ENCODE measurements around the gene SUCLA2.
"Not testable (repeated sequence)": the region's sequence is repeated elsewhere in the genome, so short reads cannot be mapped to it uniquely, and the experiment has no call there.

The SUCLA2 gene

GRCh38 chr13:47990920-47991466 is 10.1 kb downstream of the SUCLA2 start:
- DNase-seq: no peak

DNA sequence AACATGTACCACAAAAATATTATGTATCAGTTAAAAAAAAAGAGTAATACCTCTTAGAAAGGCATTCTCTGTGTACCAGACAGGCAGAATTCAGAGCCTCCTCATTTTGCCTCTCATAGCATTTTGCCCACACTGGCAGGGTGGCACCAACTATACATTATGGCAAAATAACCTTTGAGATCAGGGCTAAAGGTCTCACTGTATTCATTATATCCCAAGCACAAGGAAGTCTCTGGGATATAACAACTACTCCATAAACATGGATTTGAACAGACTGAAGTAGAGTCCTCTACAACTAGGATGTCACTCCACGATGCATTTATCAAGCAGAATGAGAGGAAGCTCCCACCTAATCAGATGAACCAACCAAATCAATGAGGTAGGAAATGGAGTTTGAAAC is 10.6 kb downstream of the SUCLA2 start:
- DNase-seq: no peak

GRCh38 chr13:47983070-47983469 is 18.0 kb downstream of the SUCLA2 start:
- DNase-seq: no peak

- DNase-seq: no peak
These were observed 24.7 kb downstream of the SUCLA2 start for GRCh38 chr13:47976325-47976724.

DNA sequence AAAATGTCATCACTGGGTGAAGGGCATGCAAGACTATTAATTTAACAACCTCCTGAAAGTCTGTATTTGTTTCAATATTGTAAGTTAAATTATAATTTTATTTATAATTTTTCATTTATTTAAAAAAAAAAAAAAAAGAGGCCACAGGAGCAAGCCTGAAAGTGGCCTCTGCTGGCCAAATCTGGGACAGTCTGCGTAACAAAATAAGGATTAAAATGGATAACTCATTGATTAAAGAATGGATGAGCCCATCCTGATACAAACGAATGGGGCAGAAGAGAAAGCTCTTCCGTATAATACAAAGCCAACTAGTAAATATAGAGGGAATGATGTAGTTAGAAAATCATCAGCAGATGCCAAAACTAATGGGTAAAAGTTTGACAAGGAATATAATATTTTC is 36.2 kb downstream of the SUCLA2 start:
- no peak for DNase-seq

GRCh38 chr13:47962237-47962636 is 38.8 kb downstream of the SUCLA2 start:
- no peak for DNase-seq

DNA sequence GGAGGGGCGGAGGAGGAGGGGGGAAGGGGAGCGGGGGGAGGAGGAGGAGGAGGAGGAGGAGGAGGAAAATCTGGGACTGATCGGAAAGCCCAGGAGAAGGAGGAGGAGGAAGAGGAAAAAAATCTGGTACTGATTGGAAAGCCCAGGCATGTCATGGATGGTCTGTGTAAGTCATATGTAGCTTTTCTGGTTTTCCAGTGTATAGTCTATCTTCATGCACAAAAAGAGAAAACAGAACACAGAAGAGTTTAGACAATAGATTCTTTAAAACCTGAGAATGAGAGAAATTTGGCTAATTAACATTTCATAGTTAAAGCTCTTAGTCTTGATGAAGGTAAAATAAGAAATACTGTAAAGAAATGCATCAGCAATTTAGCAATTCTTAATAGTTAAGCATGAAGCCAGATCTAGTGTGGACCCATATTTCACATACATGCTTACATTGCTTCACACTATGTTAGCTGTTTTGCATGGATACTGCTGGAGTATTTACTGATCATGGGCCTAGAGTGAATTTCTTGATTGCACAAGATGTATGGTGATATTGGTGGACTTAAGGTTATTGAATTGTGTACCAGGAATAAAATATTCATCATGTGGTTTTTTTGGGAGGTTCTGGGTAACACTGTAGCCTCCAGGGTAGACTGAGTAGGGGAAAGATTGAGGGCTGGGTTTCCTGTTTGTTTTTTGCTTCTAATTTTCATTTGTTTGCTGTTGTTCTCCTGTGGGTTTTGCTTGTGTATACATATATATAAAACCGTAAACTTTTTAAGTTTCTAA is 41.4 kb downstream of the SUCLA2 start:
- no peak for DNase-seq

DNA sequence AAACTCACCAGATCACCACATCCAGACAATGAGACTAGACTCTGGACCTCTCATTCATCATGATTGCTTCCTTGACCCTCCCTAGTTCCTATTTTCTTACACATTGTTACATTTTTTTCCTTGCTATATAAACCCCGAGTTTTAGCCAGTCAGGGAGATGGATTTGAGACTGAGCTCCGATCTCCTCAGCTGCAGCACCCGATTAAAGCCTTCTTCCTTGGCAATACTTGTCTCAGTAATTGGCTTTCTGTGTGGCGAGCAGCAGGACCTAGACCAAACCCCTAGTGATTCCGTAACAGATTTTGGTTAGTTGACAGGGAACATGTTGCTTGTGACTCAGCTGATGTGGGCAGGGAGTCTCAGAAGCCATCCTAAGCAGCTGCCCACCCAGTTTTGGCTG is 44.0 kb downstream of the SUCLA2 start:
- no peak for DNase-seq

- no peak for DNase-seq
These were observed 45.2 kb downstream of the SUCLA2 start for GRCh38 chr13:47955836-47956235.

GRCh38 chr13:47949799-47950198 is 51.3 kb downstream of the SUCLA2 start:
- DNase-seq: no peak

- DNase-seq: no peak
These were observed 55.3 kb downstream of the SUCLA2 start for GRCh38 chr13:47945738-47946137.

GRCh38 chr13:47945146-47945545 is 55.9 kb downstream of the SUCLA2 start:
- not testable (repeated sequence) for DNase-seq

DNA sequence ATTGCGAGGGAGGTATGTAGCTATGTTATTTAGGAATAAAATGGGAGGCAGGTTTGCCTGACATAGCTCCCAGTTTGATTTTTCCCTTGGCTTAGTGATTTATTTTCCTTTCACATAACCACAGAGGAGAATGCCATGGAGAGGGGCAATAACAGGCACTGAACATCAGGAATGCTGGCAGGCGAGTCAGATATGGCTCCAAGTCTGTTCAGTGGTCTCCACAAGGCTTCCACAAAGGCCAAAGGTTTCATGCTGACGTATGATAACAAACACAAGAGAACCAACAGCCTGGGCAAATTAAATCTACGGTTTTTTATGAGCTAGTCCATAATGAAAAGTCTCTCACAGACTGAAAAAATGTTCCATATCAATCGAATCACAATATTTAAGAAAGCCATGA is 66.7 kb downstream of the SUCLA2 start:
- no peak for DNase-seq

GRCh38 chr13:47932950-47933923 is 67.8 kb downstream of the SUCLA2 start:
- peak; percentile 53 to 63 for DNase-seq

DNA sequence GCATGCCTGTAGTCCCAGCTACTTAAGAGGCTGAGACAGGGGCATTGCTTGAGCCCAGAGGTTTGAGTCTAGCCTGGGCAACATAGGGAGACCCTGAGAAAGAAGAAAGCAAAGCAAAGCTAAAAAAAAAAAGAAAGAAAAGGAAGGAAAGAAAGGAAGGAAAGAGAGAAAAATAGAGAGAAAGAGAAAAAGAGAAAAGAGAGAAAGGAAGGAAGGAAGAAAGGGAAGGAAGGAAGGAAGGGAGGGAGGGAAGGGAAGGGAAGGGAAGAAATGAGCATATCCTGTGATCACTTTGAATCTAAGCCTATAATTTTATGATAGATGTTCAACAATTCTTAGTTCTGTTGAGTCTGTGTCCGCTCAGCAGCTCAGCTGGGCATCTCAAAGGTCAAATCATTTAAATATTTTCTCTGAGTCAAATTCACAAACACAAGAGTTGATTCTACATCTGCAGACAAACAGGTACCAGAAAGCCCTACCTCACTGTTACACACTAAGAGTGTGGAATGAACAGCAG is 70.4 kb downstream of the SUCLA2 start:
- no peak for DNase-seq

GRCh38 chr13:47929156-47929555 is 71.9 kb downstream of the SUCLA2 start:
- no peak for DNase-seq

DNA sequence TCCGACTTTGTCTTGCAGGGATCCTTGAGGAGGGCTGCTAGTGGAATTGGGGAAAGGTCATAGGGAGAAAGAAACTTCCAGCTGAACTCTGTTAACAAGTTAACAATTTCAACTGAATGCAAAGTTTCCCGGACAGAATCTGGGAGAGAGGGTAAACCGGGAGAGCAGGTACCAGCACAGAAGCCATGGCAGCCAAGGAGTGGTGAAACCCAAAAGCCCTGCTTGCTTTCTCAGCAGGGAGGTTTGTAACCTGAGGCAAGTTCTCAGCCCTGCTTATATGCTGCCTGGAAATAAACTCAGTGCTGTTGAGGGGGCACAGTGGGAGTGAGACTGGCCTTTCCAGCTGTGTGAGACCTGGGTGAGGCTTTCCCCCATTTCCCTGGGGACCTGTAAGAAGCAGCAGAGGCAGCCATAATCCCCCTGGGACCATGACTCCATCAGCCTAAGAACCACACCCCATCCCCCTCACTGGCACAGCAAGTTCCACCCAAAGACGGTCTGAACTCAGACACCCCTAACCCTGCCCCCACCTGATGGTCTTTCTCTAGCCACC is 84.0 kb downstream of the SUCLA2 start:
- DNase-seq: peak in 1 of 2 experiments; percentile 41

DNA sequence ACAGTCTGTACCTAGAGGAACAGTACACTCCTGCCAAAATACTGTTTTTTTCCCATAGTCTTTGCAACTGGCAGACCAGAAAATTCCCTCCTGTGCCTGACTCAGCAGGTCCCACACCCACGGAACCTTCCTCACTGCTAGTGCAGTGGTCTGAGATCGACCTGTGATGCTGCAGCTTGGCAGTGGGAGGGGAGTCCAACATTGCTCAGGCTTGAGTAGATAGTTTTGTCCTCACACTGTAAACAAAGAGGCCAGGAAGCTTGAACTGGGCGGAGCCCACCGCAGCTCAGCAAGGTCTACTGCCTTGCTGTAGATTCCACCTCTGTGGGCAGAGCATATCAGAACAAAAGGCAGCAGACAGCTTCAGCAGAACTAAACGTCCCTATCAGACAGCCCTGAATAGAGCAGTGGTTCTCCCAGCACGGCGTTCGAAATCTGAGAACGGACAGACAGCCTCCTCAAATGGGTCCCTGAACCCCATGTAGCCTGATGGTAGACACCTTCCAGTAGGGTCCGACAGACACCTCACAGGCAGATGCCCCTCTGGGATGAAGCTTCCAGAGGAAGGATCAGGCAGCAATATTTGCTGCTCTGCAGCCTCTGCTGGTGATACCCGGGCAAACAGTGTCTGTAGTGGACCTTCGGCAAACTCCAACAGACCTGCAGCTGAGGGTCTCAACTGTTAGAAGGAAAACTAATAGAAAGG is 92.7 kb downstream of the SUCLA2 start:
- no peak for DNase-seq

- DNase-seq: no peak
These were observed 96.2 kb downstream of the SUCLA2 start for GRCh38 chr13:47904891-47905290.

DNA sequence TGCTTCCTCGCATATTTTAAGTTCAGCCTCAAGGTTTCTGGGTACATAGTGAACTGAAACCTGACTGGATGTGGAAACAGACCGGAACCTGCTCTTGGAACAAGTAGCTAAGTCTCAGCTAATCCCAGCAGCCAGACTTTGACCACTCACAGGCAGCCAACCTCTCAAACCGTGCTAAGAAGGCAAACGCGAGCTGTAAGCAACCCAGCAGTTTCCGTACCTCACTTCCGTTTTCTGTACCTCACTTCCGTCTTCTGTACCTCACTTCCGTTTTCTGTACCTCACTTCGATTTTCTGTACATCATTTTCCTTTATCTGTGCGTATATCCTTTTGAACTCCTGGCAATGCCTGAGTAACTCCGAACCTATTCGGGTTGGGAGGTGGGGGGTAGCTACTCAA is 96.8 kb downstream of the SUCLA2 start:
- DNase-seq: no peak

DNA sequence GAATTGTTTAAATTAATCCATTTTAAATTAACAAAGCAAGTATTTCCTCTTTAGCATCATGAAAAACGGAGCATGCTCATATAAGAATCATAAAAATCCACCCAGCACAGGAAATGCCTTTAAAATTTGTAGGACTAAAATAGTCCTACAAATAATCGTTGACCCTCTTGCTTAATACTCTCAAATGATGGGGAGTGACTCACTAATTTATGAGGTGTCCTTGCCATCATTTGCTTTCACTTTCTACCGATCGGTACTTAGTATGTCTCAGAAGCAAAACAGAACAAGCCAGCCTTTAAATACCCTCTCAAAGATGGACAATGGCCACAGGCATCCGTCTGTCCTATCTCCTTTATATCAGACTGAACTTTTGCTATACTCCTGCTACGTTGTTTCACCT is 97.2 kb downstream of the SUCLA2 start:
- DNase-seq: no peak

DNA sequence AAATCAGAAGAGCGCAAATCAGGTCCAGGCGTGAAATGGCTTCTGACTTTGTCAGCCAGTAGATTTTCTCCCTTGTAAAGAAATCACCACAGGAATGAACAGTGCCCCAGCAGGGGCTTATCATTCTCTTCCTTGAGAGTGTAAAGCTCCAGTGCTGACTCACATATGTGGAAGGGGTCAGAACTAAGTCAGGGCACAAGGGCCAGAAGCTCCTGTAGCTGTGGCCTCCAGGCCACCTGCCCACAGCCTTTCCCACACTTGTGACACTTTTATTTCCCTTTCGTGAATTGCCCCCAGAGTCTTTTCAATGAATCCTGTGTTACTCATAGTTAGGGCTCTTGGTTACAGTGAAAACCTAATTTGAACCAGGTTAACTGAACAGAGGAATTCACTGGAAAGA is 99.6 kb downstream of the SUCLA2 start:
- DNase-seq: no peak
